ENCODE data around the gene PRADC1.

GRCh38 chr2:73255907-73256617, 23.0 kb upstream of the PRADC1 start:
- TF ChIP-seq ZNF512 (CRISPR knock-in tag; IDR thresholded peaks at IDR 0.05; ENCODE audit: borderline replicate concordance) (no peak), ERG (CRISPR knock-in tag; IDR thresholded peaks at IDR 0.05) (no peak)

All from WTC11 (cell line).